ENCODE measurements around the gene HDAC10.
"Not testable (repeated sequence)": the region's sequence is repeated elsewhere in the genome, so short reads cannot be mapped to it uniquely, and the experiment has no call there.

The HDAC10 gene

GRCh38 chr22:50217543-50218152 is 33.4 kb downstream of the HDAC10 start:
- no peak for DNase-seq (ENCODE audit: low read depth in 2 of 2)

- no peak for DNase-seq (ENCODE audit: low read depth in 2 of 2)
Measured at GRCh38 chr22:50216684-50217520, 34.2 kb downstream of the HDAC10 start.

- DNase-seq (ENCODE audit: low read depth in 2 of 2), result no peak
Measured at GRCh38 chr22:50216055-50216683, 34.9 kb downstream of the HDAC10 start.

- DNase-seq (ENCODE audit: low read depth in 2 of 2), result no peak
Measured at GRCh38 chr22:50215297-50216054, 35.6 kb downstream of the HDAC10 start.

GRCh38 chr22:50213263-50213662 is 37.8 kb downstream of the HDAC10 start:
- no peak for DNase-seq (ENCODE audit: low read depth in 2 of 2)

GRCh38 chr22:50211147-50211546 is 39.9 kb downstream of the HDAC10 start:
- no peak for DNase-seq (ENCODE audit: low read depth in 2 of 2)

GRCh38 chr22:50210378-50211139 is 40.5 kb downstream of the HDAC10 start:
- no peak for DNase-seq (ENCODE audit: low read depth in 2 of 2)

- peak; percentile 55 to 65 for DNase-seq (ENCODE audit: low read depth in 2 of 2)
Measured at GRCh38 chr22:50209893-50210292, 41.2 kb downstream of the HDAC10 start.

GRCh38 chr22:50208939-50209892 is 41.8 kb downstream of the HDAC10 start:
- no peak for DNase-seq (ENCODE audit: low read depth in 2 of 2)

- DNase-seq (ENCODE audit: low read depth in 2 of 2), result no peak
Measured at GRCh38 chr22:50208430-50208938, 42.6 kb downstream of the HDAC10 start.

- no peak for DNase-seq (ENCODE audit: low read depth in 2 of 2)
Measured at GRCh38 chr22:50207383-50208140, 43.5 kb downstream of the HDAC10 start.

- no peak for DNase-seq (ENCODE audit: low read depth in 2 of 2)
Measured at GRCh38 chr22:50206599-50206998, 44.5 kb downstream of the HDAC10 start.

GRCh38 chr22:50205781-50206569 is 45.1 kb downstream of the HDAC10 start:
- no peak for DNase-seq (ENCODE audit: low read depth in 2 of 2)

- DNase-seq (ENCODE audit: low read depth in 2 of 2), result not testable (repeated sequence)
Measured at GRCh38 chr22:50204998-50205397, 46.1 kb downstream of the HDAC10 start.

- no peak for DNase-seq (ENCODE audit: low read depth in 2 of 2)
Measured at GRCh38 chr22:50204571-50204970, 46.5 kb downstream of the HDAC10 start.

GRCh38 chr22:50203288-50203687 is 47.8 kb downstream of the HDAC10 start:
- no peak for DNase-seq (ENCODE audit: low read depth in 2 of 2)

GRCh38 chr22:50202130-50202666 is 48.9 kb downstream of the HDAC10 start:
- no peak for DNase-seq (ENCODE audit: low read depth in 2 of 2)

Measured in stimulated activated CD4-positive, alpha-beta T cell treated with anti-CD3 and anti-CD28 coated beads, Interleukin-4, amount 100 ng/mL, for 48 hours (primary cell).